ENCODE results near the gene RBMS3.
"Not testable (repeated sequence)": the region's sequence is repeated elsewhere in the genome, so short reads cannot be mapped to it uniquely, and the experiment has no call there.

RBMS3 gene

DNA sequence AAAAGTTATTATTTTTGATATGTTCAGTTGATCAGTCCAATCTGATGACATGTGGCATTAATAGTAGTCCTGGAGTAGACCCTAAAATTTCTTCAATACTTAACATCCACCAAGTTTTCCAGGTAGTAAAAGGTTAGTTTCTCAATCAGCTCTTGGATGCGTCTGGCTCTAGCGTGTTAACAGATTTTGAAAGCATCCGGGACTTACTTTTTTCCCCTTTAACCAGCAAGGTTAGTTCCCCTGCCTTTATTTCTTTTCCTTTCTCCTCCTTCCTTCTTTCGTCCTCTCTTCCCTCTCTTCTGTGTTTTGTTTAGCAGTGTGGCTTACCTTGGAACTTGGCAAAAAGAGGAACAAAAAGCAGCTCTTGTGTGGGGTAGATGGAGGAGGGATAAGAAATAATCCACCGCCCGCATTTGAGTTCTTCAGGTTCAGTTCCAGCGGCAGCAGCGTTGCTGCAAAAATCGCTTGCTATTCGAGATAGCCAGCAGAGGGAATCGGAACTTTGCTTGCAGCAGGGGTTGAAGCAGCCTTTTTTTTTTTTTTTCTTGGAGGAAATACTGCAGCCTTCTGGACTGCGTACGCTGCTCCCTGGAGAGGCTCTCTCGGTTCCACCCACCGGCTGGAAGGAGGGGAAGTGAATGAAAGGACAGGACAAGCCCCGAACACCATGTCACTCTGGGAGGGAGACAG lies at the start of gene RBMS3:
RBMS3 (plus strand) TSS at position 668 of the 690 bp plus-strand sequence.
- peak; percentile 94 for DNase-seq
- in situ Hi-C loops (cut with HindIII; ENCODE audit: low pct_ligation_motif_present, low pct_unique_long_range_greater_than_20kb, low sequenced_read_pairs): no loop called here

DNA sequence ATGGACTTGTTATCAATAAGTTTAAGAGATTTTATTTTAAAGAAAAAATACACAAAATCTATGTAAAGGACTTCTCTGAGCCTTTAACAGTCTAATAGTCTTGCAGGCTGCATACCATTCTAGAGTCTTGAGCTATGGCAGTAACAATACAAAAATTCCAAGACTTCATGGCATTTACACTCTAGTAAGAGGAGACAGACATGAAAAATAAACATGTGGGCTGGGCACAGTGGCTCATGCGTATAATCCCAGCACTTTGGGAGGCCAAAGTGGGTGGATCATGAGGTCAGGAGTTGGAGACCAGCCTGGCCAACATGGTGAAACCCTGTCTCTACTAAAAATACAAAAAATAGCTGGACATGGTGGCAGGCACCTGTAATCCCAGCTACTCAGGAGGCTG lies 47.7 kb upstream of the RBMS3 start:
- in situ Hi-C loops (cut with HindIII; ENCODE audit: low pct_ligation_motif_present, low pct_unique_long_range_greater_than_20kb, low sequenced_read_pairs): not testable (repeated sequence)
- peak; percentile 53 for DNase-seq

DNA sequence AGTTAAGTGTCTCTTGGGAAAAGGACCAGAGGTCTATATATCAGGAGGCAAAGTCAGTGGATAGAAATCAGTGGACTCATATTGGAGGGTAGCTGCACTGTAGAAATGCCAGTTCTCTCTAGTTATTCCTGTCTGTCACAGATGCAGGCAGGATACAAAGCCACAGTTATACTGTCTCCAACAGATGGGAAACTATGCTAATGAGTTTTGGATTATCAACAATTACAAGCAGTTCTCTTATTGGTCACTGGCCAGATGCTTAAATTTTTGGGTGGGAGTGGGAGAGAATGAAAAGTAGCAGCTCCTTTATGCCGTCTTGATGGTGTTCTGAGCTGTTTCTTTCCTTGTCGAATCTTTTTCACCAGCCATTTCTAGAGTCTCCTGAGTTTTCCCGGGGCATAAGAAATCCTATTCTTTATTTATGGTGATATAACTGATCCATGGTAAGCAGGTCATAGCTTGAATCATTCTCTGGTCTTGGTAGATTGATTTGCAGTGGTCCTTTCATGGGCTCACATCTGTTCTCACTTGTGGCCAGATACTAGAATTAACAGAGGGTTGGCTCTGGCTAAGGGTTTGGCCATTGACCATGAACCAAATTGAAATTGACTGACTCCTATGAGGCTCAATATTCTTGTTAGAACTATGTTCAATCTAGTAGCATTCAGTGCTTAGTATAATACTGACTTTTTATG lies 44.6 kb upstream of the RBMS3 start:
- no peak for DNase-seq

DNA sequence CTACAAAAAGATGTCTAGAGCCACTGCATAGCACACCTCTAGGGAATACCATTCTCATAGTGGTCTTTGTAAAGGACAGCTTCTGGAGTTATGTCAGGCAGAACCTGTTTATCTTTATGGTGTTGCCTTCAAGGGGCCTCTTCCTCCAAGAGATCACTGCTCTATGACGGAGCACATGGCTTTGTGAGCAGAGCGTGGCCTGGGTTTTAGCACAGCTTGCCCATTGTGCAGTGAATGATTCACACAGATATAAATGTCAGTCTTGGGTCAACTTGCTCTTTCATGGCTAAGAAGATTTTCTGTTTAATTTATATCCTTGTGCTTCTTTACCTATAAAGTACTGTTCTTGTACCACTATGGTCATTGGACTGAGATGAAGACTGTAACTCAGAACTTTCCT lies 41.5 kb upstream of the RBMS3 start:
- DNase-seq: no peak
- in situ Hi-C loops (cut with HindIII; ENCODE audit: low pct_ligation_motif_present, low pct_unique_long_range_greater_than_20kb, low sequenced_read_pairs): no loop called here

More for the DNA sequence above, 44.6 kb upstream of the RBMS3 start:
- in situ Hi-C loops (cut with HindIII; ENCODE audit: low pct_ligation_motif_present, low pct_unique_long_range_greater_than_20kb, low sequenced_read_pairs): no loop called here

DNA sequence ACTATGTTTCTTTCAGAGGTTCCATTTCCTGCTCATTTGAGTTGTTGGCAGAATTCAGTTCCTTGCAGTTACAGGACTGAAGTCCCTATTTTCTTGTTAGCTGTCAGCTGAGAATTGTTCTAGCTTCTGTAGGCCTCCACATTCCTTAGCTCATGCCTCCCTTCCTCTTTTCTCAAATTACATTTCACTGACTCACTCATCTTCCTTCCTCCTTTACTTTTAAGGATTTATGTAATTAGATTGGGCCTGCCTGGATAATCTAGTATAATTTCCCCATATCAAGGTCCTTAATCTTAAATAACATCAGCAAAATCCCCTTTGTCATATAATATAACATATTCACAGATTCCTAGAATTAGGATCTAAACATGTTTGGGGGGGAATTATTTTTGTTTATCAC lies 40.6 kb upstream of the RBMS3 start:
- in situ Hi-C loops (cut with HindIII; ENCODE audit: low pct_ligation_motif_present, low pct_unique_long_range_greater_than_20kb, low sequenced_read_pairs): no loop called here
- DNase-seq: peak; percentile 24

DNA sequence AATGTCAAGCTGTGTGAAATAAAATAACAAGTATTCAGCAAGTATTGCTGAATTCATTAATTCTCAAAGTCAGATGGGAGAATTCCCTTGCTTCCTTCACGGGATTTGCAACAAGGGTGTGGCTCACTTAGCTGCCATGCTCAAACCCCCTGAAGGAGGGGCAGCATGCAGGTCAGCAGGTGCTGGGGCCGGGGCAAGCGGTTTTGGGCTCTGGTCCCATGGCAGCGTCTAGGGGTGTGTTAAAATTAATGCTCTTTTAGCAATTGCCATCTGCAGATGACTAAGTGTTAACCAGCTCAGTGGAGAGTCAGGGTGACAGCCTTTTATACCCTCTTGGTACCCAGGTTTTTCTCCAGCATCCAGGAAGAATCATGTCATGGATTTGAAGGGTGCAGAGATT lies 40.0 kb upstream of the RBMS3 start:
- no peak for DNase-seq
- in situ Hi-C loops (cut with HindIII; ENCODE audit: low pct_ligation_motif_present, low pct_unique_long_range_greater_than_20kb, low sequenced_read_pairs): no loop called here

DNA sequence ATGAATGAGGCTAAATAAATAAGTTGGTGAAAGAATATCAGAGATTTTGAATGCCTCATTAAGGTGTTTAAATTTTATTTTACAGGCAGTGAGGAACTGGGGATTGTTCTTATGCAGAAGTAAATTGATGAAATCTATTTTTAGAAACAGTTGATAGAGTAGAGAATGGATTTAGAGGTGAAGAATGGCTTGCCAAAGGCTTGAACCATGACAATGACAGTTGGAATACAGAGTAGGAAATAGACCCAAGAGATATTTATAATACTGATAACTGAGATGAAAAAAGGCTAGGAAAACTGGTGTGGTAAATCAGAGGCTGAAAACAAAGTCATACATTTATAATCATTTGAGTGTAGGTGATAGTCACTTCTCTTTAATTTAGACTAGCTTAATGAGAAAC lies 39.0 kb upstream of the RBMS3 start:
- in situ Hi-C loops (cut with HindIII; ENCODE audit: low pct_ligation_motif_present, low pct_unique_long_range_greater_than_20kb, low sequenced_read_pairs): no loop called here
- no peak for DNase-seq

DNA sequence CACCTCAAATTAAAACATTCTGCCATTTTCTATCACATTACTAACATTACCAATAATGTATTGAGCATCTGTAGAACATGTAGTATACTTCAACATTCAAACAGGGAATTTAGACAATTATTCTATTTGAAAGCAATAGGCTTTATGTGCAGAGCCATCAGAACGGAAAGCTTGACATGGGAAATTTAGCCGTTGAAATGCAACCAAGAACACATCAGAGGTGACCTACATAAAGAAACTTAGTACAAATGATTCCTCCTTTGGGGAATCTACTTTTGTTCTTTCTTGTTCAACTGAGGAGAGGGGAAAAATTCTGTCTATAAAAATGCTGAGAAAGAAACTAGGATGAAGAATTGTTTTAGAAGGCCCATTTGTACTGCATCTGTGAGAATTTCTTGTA lies 38.6 kb upstream of the RBMS3 start:
- DNase-seq: no peak
- in situ Hi-C loops (cut with HindIII; ENCODE audit: low pct_ligation_motif_present, low pct_unique_long_range_greater_than_20kb, low sequenced_read_pairs): no loop called here

DNA sequence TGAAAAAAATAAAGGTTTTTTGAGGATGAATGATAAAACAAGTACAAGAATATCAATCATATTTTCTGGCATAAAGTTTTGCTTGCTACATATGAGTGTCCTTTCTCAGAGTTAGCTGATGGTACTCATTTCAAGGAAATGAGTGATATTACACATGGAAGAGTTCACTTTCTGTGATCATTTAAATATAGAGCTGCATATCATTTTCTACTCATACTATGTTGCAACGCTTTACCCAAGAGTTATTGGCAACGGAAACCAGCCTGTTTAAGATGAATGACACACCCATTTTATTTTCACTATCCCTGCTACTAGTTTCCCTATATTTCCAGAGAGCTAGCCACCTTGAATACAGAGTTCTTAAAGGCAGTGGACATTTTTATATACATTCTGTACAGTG lies 35.4 kb upstream of the RBMS3 start:
- in situ Hi-C loops (cut with HindIII; ENCODE audit: low pct_ligation_motif_present, low pct_unique_long_range_greater_than_20kb, low sequenced_read_pairs): no loop called here
- no peak for DNase-seq

DNA sequence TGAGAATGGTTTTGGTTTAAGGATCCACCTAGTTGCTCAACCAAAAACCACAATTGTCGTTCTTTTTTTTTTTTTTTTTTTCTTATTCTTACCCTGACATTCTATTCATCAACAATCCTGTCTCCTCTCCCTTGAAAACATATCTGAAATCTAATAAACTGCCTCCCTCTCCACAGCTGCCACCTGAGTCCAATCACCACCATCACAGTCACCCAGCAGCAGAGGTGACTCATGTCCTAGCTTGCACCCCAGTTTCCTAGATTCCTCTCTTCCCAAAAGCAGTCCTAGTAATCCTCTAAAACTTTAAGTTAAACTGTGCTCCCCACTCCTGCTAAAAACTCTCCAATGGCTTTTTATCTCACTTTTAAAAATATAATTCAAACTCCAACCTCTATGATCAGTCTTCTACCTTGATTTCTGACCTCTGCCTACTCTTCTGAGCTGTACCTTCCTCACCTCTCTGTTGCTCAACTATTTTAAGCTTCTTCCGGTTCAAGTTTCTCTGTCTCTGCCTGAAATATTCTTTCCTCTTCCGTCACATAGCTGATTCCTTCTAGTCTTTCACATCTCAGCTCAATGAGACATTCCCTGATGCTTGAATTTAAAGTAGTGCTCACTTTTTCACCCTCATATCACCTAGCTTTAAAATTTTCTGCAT lies 33.7 kb upstream of the RBMS3 start:
- no peak for DNase-seq
- in situ Hi-C loops (cut with HindIII; ENCODE audit: low pct_ligation_motif_present, low pct_unique_long_range_greater_than_20kb, low sequenced_read_pairs): no loop called here

DNA sequence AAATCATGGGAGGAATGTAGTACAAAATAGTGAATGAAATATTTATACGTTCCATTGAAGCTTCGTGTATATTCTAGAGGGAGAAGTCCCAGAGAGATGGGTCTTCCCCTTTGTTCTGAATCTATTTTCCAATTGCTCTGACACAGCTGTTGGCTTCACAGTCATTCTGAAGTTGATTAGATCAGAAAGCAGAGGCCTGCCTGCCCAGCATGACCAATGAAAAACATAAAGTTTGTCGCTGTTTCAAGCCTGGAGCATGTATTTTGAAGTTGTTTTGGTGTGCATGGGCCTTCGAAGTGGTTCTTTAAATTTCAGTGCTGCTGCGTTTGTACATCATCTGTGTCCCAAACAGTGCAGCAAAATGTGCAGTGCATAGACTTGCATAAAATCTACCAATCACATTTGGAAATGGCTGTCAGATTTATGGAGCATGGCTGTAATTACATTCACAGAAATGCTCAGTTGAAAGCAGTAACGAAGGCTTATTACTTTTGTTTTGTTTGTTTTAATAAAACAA lies 31.0 kb upstream of the RBMS3 start:
- in situ Hi-C loops (cut with HindIII; ENCODE audit: low pct_ligation_motif_present, low pct_unique_long_range_greater_than_20kb, low sequenced_read_pairs): no loop called here
- no peak for DNase-seq

DNA sequence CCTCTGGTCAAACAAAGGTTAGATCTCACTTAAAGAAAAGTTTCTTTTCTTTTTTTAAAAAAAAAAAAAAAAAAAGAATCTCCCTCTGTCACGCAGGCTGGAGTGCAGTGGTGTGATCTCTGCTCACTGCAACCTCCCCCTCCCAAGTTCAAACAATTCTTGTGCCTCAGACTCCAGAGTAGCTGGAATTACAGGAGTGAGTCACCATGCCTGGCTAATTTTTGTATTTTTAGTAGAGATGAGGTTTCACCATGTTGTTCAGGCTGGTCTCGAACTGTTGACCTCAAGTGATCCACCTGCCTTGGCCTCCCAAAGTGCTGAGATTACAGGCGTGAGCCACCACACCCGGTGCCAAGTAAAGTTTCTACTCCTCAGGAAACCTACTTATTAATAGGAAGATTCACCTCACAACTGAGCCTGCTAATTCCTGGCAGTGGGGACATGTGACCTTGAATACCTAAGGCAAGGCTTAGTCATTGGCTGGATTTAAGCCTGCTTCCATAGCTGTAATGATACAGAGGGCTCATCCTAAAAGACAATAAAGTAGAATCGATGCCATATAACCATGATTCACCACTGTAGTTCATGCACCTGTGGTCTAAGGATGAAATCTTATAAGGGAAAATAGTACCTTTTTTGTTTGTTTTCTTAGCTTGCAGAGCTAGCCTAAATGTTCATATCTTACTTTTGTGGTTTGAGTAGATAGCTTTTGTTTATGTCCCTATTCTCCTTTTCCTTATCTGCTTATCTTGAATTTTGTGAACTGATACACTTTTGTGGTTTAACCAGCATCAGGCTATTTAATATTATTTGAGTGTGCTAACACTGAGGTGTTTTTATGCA lies 24.8 kb upstream of the RBMS3 start:
- in situ Hi-C loops (cut with HindIII; ENCODE audit: low pct_ligation_motif_present, low pct_unique_long_range_greater_than_20kb, low sequenced_read_pairs): no loop called here
- DNase-seq: no peak

DNA sequence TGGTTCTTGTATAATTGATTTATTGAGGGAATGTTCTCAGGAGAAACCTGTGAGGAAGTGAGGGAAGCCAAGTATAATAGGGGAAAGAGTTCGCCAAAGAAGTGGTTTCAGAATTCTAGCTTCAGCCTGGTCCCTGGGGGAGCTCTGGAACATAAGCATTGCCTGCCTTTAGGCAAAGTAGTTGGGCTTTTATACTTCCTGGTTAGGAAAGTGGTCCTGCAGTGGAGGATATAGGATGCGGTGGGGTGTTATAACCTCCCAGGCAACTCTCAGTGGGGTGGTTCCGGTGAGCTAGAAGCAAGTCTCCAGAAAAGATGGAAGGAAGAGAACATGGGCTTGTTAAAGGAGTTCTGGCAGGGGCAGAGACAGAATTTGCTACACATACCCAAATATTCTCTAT lies 22.7 kb upstream of the RBMS3 start:
- no peak for DNase-seq
- in situ Hi-C loops (cut with HindIII; ENCODE audit: low pct_ligation_motif_present, low pct_unique_long_range_greater_than_20kb, low sequenced_read_pairs): no loop called here

DNA sequence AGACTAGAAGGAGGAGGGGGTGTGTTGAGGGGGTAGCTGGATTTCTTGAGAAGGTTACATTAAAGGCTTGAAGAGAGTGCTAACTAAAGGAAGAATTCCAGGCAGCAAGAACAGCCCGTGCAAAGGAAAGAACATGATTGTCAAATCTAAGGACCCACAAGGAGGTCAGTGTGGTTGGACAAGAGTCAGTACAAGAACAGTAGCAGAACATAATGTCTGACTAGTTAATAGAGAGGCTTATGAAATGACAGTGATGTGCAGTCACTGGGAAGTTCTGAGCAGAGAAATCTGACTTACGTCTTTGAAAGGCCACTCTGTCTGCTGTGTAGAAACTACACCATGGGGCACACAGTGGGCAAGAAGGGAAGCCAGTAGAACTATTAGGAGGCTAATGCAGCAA lies 19.8 kb upstream of the RBMS3 start:
- DNase-seq: no peak
- in situ Hi-C loops (cut with HindIII; ENCODE audit: low pct_ligation_motif_present, low pct_unique_long_range_greater_than_20kb, low sequenced_read_pairs): no loop called here

DNA sequence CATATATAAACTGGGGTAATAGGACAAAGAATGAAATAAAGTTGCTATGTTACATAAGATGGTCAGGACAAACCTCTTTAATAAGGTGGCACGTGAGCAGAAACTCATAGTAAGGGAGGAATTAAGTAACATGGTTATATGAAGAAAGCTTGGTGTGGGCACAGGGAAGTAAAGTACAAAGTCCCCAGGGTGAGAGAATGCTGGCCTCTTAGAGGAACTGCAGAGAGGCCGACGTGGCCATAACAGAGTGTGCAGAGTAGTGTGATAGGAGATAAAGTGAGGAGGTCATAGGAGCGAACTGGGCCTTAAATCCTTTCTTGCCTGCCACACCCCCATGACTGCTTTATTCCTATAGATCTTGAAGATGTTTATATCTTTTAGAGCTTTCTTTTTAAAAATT lies 17.4 kb upstream of the RBMS3 start:
- in situ Hi-C loops (cut with HindIII; ENCODE audit: low pct_ligation_motif_present, low pct_unique_long_range_greater_than_20kb, low sequenced_read_pairs): no loop called here
- no peak for DNase-seq

DNA sequence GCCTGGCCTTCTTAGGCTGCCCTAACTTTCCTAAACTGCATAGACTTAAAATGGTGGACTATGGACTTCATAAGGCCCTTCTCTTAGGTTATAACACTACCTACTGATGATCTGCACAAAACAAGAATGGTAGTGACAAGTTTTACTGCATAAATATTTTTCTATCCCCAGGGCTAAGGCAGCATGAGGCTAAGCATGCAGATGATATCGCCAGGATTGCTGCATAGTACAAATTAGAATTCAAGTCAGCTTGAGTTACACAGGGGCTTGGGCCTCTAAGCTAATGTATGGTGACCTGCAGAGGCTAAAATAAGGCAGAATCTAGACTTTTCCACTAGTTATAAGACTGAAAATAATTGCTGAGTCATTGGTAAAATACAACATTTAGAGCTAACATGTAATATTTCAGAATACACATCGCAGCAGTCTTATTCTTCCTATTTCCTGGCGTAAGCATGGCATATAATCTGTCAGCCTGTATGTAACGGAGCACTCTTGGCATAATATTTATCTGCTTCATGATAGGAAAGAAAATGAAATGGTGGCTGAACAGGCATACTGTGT lies 15.3 kb upstream of the RBMS3 start:
- in situ Hi-C loops (cut with HindIII; ENCODE audit: low pct_ligation_motif_present, low pct_unique_long_range_greater_than_20kb, low sequenced_read_pairs): no loop called here
- DNase-seq: no peak

DNA sequence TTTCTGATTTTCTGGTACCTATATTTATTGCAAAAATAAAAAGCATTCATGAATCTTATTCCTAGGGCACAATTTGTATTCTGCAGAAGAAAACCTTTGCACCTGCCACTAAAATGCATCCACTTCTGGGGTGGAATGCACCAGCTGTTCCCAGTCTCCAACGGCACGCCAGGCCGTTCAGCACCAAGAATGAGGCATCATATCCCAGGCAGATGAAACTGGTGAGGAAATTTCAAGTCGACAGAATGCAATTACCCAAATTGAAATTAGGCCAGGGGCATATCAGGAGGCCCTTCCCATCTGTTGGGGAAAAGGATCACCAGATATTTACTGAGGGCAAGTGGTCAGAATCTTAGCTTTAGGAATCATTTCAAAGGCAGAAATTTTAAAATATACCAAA lies 13.6 kb upstream of the RBMS3 start:
- DNase-seq: no peak
- in situ Hi-C loops (cut with HindIII; ENCODE audit: low pct_ligation_motif_present, low pct_unique_long_range_greater_than_20kb, low sequenced_read_pairs): no loop called here

DNA sequence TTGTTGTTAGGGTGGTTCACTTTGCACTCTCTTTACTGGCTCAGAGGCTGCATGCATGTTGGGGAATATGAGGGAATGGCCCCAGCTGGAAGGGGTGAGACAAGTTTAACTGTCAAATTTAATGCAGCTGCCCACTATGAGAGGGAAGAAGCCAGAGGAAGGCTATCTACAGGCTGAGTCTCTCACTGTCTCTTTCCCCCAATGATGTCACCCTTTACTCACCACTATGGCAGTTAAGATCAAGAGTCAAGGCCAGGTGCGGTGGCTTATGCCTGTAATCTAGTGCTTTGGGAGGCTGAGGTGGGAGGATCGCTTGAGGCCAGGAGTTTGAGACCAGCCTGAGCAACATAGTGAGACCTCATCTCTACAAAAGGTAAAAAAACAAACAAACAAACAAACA lies 12.2 kb upstream of the RBMS3 start:
- no peak for DNase-seq
- in situ Hi-C loops (cut with HindIII; ENCODE audit: low pct_ligation_motif_present, low pct_unique_long_range_greater_than_20kb, low sequenced_read_pairs): no loop called here

DNA sequence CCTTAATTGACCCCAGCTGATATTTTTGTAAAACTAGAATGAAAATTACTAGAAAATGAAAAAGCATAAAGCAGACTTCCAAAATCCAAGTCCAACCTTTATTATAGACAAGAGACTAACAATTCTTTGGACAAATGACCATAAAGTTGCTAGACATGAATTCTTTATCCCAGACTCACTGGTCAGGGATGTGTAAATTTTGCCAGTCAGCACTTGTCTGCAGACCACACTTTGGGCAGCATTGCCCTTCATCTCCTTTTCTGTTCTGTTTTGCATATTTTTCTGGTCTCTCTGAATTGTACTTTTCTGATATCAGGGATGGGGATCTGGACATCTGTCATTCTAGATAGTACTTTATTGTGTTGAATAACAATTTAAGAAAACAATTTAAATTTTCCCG lies 10.1 kb upstream of the RBMS3 start:
- in situ Hi-C loops (cut with HindIII; ENCODE audit: low pct_ligation_motif_present, low pct_unique_long_range_greater_than_20kb, low sequenced_read_pairs): no loop called here

More for the DNA sequence above, 10.1 kb upstream of the RBMS3 start:
- no peak for DNase-seq
